SHP77 (cell line): ENCODE data around the gene KCNJ14.
A peak's percentile ranks its signal among the peaks of the same experiment; 100 is the strongest.

Experiments used
- DNase-seq, 2 experiments: peaks; one replicate each; lab custom pipeline; 2025; lab: John Stamatoyannopoulos, UW

Gene KCNJ14

GRCh38 chr19:48508729-48509411, 53.5 kb downstream of the KCNJ14 start:
- no peak for DNase-seq

GRCh38 chr19:48509467-48510194, 54.3 kb downstream of the KCNJ14 start:
- no peak for DNase-seq

- peak; percentile 54 to 66 for DNase-seq
These were observed 55.3 kb downstream of the KCNJ14 start for GRCh38 chr19:48510421-48511268.

- DNase-seq = no peak
These were observed 56.0 kb downstream of the KCNJ14 start for GRCh38 chr19:48511321-48511731.

- peak; percentile 8 to 23 for DNase-seq
These were observed 56.6 kb downstream of the KCNJ14 start, which contains the start of gene LMTK3 for GRCh38 chr19:48511800-48512503. TSS of gene LMTK3 (minus strand) at chr19:48511835. CDS start at chr19:48511576, 259 bp downstream.

GRCh38 chr19:48512504-48513288, 57.3 kb downstream of the KCNJ14 start:
- DNase-seq = no peak

- peak; percentile 73 to 85 for DNase-seq
These were observed 58.1 kb downstream of the KCNJ14 start for GRCh38 chr19:48513289-48514122.

- no peak for DNase-seq
These were observed 58.7 kb downstream of the KCNJ14 start for GRCh38 chr19:48514123-48514458.

GRCh38 chr19:48516536-48516935, 61.2 kb downstream of the KCNJ14 start:
- no peak for DNase-seq
